Suprapubic skin (tissue), 4 donors: ENCODE results near the gene GTPBP6. TPM values are rescaled to one million over a fixed set of nuclear protein-coding genes. Genes with fewer than 3 reads are reported as not detected.

Experiments used
- DNase-seq, 2 donors: peaks; one replicate each; pipeline ENCODE4 v3.0.0-alpha.2; 2019; ENCODE audit warnings: low spot score in 2 of 2
- H3K27ac ChIP-seq: fragments of 200-600 bp; sonication (generic); one replicate; pipeline ENCODE4 v1.5.1; 2019
- H3K27me3 ChIP-seq: fragments of 200-600 bp; sonication (generic); one replicate; pipeline ENCODE4 v1.5.1; 2019
- H3K36me3 ChIP-seq: fragments of 200-600 bp; sonication (generic); one replicate; pipeline ENCODE4 v1.5.1; 2019
- H3K4me1 ChIP-seq: fragments of 200-600 bp; sonication (generic); one replicate; pipeline ENCODE4 v1.5.1; 2019
- H3K4me3 ChIP-seq: fragments of 200-600 bp; sonication (generic); one replicate; pipeline ENCODE4 v1.5.1; 2019; ENCODE audit warnings: mild to moderate bottlenecking
- H3K9me3 ChIP-seq: fragments of 200-600 bp; sonication (generic); one replicate; pipeline ENCODE4 v1.5.1; 2019
- EP300 ChIP-seq: sonication (generic); formaldehyde crosslinking; IDR thresholded peaks from one replicate; pipeline ENCODE4 v1.6.1; 2017; ENCODE audit warnings: antibody characterized with exemption
- POLR2A ChIP-seq, 2 donors: fragments of 450-650 bp; IDR thresholded peaks; one replicate each; pipeline ENCODE4 v1.6.1; 2017; ENCODE audit warnings: antibody characterized with exemption in 2 of 2, mild to moderate bottlenecking in 2 of 2, moderate library complexity in 2 of 2
- POLR2AphosphoS5 ChIP-seq, 3 donors: sonication (generic); formaldehyde crosslinking; IDR thresholded peaks; one replicate each; pipeline ENCODE4 v1.6.1; 2017; ENCODE audit warnings: antibody characterized with exemption in 3 of 3
- WGBS: methylation state at CpG from one replicate; pipeline ENCODE4 v1.1.5; 2018; 5-methylcytosine and 5-hydroxymethylcytosine counted together
- total RNA-seq, 4 donors: library from RNA; depleted of rRNA; stranded (reverse); fragments of >200 nt; gene quantifications; one replicate each; pipeline ENCODE4 v1.1.0, GENCODE V29; 2016
- TF ChIP-seq, protein P1 (sequence below), 2 donors: fragments of 200-600 bp in 1 of 2; fragments of 450-650 bp in 1 of 2; sonication (generic) in 1 of 2; IDR thresholded peaks; one replicate each; pipeline ENCODE4 v1.5.1; 2016 to 2019; ENCODE audit warnings: antibody characterized with exemption in 2 of 2, mild to moderate bottlenecking in 1 of 2, moderate library complexity in 1 of 2

The GTPBP6 gene
- total RNA-seq, 4 donors from 2014 or later: 29.7 to 36.4 (median 34.3) TPM

DNA sequence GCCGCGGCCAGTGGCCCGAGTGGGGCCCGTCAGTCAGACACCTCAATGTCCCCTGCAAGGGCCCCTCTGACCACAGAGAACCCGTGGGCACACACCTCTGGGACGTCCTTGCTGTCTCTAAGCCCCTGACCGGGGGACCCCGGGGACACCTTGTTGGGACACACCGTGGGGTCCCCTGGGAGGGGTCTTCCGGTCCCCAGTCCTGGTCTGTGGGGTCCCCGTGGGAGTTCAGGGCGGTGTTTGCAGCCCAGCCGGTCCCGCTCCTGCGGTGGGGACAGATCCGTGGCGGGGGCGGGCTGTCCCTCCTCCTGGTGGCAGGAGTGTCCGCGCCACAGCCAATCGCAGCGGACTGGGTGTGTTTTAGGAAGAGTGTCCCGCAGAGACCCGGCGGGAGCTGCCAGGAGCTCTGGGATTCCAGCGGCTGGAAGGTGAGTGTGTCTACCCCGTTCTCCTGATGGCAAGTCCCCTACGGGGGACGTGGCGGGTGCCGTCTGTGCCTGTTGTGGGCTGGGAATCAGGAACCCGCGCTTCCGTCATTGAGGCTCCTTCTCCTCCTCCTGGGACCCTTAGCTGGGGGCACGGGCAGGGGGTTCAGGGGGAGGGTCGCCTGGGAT is 42.5 kb downstream of the GTPBP6 start:
- no peaks in the 10 kb centered on the region for H3K36me3 ChIP-seq
- DNase-seq: peak; percentile 81 to 91
- H3K27me3 ChIP-seq: no peaks in the 10 kb centered on the region
- WGBS: 5% methylated on average over 4 of the region's 36 CpGs
- H3K4me1 ChIP-seq: peaks cover 21% of the 10 kb centered on the region
- H3K27ac ChIP-seq: peak overlapping the region; percentile 73
- TF ChIP-seq POLR2A (IDR thresholded peaks at IDR 0.05): no peak
- TF ChIP-seq EP300: no peak
- TF ChIP-seq, protein P1, sequence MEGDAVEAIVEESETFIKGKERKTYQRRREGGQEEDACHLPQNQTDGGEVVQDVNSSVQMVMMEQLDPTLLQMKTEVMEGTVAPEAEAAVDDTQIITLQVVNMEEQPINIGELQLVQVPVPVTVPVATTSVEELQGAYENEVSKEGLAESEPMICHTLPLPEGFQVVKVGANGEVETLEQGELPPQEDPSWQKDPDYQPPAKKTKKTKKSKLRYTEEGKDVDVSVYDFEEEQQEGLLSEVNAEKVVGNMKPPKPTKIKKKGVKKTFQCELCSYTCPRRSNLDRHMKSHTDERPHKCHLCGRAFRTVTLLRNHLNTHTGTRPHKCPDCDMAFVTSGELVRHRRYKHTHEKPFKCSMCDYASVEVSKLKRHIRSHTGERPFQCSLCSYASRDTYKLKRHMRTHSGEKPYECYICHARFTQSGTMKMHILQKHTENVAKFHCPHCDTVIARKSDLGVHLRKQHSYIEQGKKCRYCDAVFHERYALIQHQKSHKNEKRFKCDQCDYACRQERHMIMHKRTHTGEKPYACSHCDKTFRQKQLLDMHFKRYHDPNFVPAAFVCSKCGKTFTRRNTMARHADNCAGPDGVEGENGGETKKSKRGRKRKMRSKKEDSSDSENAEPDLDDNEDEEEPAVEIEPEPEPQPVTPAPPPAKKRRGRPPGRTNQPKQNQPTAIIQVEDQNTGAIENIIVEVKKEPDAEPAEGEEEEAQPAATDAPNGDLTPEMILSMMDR (IDR thresholded peaks at IDR 0.05): no peak
- no peak for TF ChIP-seq POLR2AphosphoS5 (IDR thresholded peaks at IDR 0.05)
- H3K4me3 ChIP-seq: peak overlapping the region; percentile 65
- H3K9me3 ChIP-seq: no peaks in the 10 kb centered on the region

DNA sequence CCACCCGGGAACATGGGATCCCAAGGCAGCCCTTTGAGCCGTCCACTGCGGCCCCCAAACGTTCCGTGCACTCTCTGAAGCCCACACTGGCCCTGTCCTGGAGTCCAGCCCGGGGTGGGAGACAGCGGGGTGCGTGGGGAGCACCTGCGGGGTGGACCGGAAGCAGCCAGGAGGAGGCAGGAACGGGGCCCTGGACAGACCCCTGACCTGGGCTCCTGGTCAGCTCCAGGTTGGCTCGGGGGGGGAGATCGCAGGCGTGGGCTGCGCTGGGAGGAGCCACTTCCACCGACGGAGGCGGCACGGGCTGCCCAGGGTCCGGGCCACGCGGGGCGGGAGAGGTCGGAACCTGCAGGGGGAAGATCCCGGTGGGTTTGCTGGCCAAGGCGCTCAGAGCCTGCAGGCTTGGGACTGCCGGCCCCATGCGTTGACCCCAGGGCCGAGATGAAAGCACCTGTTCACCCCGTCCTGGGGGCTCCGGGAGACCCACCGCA is 43.1 kb downstream of the GTPBP6 start:
- 72% methylated on average over 17 of the region's 32 CpGs for WGBS
- H3K36me3 ChIP-seq: no peaks in the 10 kb centered on the region
- peak overlapping the region; percentile 65 for H3K4me3 ChIP-seq
- no peaks in the 10 kb centered on the region for H3K27me3 ChIP-seq
- TF ChIP-seq POLR2A (IDR thresholded peaks at IDR 0.05) (no peak), EP300 (no peak), POLR2AphosphoS5 (IDR thresholded peaks at IDR 0.05) (no peak)
- TF ChIP-seq, protein P1 (IDR thresholded peaks at IDR 0.05): no peak
- peak overlapping the region; percentile 64 for H3K27ac ChIP-seq
- no peaks in the 10 kb centered on the region for H3K9me3 ChIP-seq
- H3K4me1 ChIP-seq: peaks cover 19% of the 10 kb centered on the region
- DNase-seq: peak; percentile 62 to 77

DNA sequence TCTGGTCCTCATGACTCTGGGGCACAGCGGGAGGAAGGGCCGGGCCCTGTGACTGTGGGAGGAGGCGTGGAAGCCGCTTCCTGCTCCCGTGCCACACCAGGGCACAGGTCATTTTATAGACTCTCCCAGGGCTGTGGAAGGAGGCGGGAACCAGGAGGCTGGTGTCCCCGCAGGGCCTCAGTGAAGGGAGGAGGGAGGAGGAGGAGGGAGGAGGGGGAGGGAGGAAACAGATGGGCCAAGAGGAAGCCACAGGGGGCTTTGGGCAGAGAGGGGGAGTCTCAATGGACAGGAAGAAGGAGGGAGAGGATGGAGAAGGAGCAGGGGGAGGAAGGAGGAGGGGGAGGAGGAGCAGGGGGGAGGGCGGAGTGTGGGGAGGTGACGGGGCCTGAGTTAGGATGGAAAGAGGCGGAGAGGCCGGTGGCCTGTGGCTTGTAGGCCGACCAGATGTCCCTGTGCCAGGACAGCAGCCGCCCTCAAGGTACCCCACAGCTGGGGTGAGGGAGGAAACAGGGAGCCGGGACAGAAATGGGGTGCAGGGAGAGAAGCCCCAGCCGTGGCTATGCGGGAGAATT is 43.6 kb downstream of the GTPBP6 start:
- Histone ChIP-seq H3K4me1 (peaks cover 19% of the 10 kb centered on the region), H3K4me3 (peak overlapping the region; percentile 65), H3K27ac (peak overlapping the region; percentile 64), H3K27me3 (no peaks in the 10 kb centered on the region), H3K9me3 (no peaks in the 10 kb centered on the region), H3K36me3 (no peaks in the 10 kb centered on the region)
- TF ChIP-seq POLR2A (IDR thresholded peaks at IDR 0.05): no peak
- TF ChIP-seq, protein P1 (IDR thresholded peaks at IDR 0.05): no peak
- 65% methylated on average over 11 of the region's 16 CpGs for WGBS
- peak in 1 of 2 donors; percentile 77 for DNase-seq

DNA sequence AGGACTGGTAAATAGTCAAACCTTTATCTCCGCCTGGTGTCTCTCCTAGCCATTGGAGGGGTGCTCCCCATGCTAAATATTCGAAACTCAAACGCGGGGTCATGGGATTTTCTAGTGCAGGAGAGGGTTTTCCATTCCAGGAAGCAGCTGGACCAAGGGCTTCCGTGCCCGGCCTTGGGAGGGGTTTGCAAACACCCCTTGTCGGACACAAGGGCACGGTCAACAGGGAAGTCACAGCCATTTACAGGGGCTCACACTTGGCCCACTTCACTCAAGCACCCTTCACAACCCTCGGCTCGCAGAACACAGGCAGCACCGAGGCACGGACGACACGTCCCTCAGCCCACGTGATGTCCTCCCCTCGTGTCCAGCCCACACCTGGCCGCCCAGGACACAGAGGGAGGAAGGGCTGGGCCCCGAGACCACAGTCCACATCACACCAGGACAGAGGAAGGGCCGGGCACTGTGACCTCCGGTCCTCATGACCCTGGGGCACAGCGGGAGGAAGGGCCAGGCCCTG is 47.7 kb downstream of the GTPBP6 start:
- Histone ChIP-seq H3K4me3 (no peak overlapping the region), H3K27ac (no peak overlapping the region), H3K36me3 (no peaks in the 10 kb centered on the region), H3K4me1 (peaks cover 9% of the 10 kb centered on the region), H3K27me3 (no peaks in the 10 kb centered on the region), H3K9me3 (no peaks in the 10 kb centered on the region)
- WGBS: 81% methylated on average over 9 of the region's 21 CpGs
- peak; percentile 41 to 70 for DNase-seq
- no peak for TF ChIP-seq POLR2AphosphoS5 (IDR thresholded peaks at IDR 0.05)
- TF ChIP-seq POLR2A (IDR thresholded peaks at IDR 0.05): no peak
- TF ChIP-seq EP300: no peak
- TF ChIP-seq, protein P1 (IDR thresholded peaks at IDR 0.05): no peak

GRCh38 chrX:267771-268261 is 50.8 kb downstream of the GTPBP6 start:
- 91% methylated on average over 27 of the region's 33 CpGs for WGBS
- H3K4me1 ChIP-seq: no peaks in the 10 kb centered on the region
- no peak overlapping the region for H3K4me3 ChIP-seq
- peak in 1 of 2 donors; percentile 73 for DNase-seq
- no peaks in the 10 kb centered on the region for H3K27me3 ChIP-seq
- no peaks in the 10 kb centered on the region for H3K36me3 ChIP-seq
- no peaks in the 10 kb centered on the region for H3K9me3 ChIP-seq
- H3K27ac ChIP-seq: no peak overlapping the region
- no peak for TF ChIP-seq POLR2A (IDR thresholded peaks at IDR 0.05)
- TF ChIP-seq, protein P1 (IDR thresholded peaks at IDR 0.05): no peak
- TF ChIP-seq POLR2AphosphoS5 (IDR thresholded peaks at IDR 0.05): no peak
- TF ChIP-seq EP300: no peak
